Sigmoid colon (tissue), 4 donors: Measurements from ENCODE around the gene SDF2.

Experiments
- CTCF ChIP-seq, 4 experiments: fragments of 450-650 bp in 3 of 4; fragments of 200-600 bp in 1 of 4; IDR thresholded peaks; one replicate each; pipeline ENCODE4 v1.5.1; 2016 to 2019; ENCODE audit warnings: antibody characterized with exemption in 4 of 4, mild to moderate bottlenecking in 3 of 4, moderate library complexity in 2 of 4
- EP300 ChIP-seq, 4 donors: sonication (generic); formaldehyde crosslinking; IDR thresholded peaks; one replicate each; pipeline ENCODE4 v1.6.1; 2017; ENCODE audit warnings: antibody characterized with exemption in 4 of 4
- POLR2A ChIP-seq, 2 donors: fragments of 450-650 bp; IDR thresholded peaks; one replicate each; pipeline ENCODE4 v1.6.1; 2016; ENCODE audit warnings: antibody characterized with exemption in 2 of 2, mild to moderate bottlenecking in 2 of 2, moderate library complexity in 2 of 2
- POLR2AphosphoS5 ChIP-seq, 4 donors: sonication (generic); formaldehyde crosslinking; IDR thresholded peaks; one replicate each; pipeline ENCODE4 v1.6.1; 2017; ENCODE audit warnings: antibody characterized with exemption in 4 of 4

- TF ChIP-seq POLR2A (IDR thresholded peaks at IDR 0.05), result no peak
- no peak for TF ChIP-seq CTCF (IDR thresholded peaks at IDR 0.05)
- TF ChIP-seq POLR2AphosphoS5 (IDR thresholded peaks at IDR 0.05), result no peak
- no peak for TF ChIP-seq EP300 (IDR thresholded peaks at IDR 0.05)
Observed at GRCh38 chr17:28669918-28670317, 8.2 kb upstream of the SDF2 start.
